Transverse colon (tissue), 4 donors: Measurements from ENCODE around the gene CHST1. TPM values are rescaled to one million over a fixed set of nuclear protein-coding genes. Genes with fewer than 3 reads are reported as not detected.

Source experiments
- DNase-seq: peaks from one replicate; pipeline ENCODE4 v3.0.0-alpha.2; 2019
- H3K27ac ChIP-seq, 4 donors: fragments of 200-600 bp; sonication (generic); 2 replicates each; pipeline ENCODE4 v1.5.1; 2016 to 2018; ENCODE audit warnings: inconsistent platforms in 4 of 4
- H3K27me3 ChIP-seq: fragments of 200-600 bp; sonication (generic); 2 replicates; pipeline ENCODE4 v1.5.1; 2017; ENCODE audit warnings: inconsistent platforms
- H3K36me3 ChIP-seq, 4 donors: fragments of 200-600 bp; sonication (generic); 2 replicates each; pipeline ENCODE4 v1.5.1; 2017 to 2019; ENCODE audit warnings: inconsistent platforms in 4 of 4
- H3K4me1 ChIP-seq, 4 donors: fragments of 200-600 bp; sonication (generic); 2 replicates each; pipeline ENCODE4 v1.5.1; 2017 to 2020; ENCODE audit warnings: inconsistent platforms in 4 of 4
- H3K4me3 ChIP-seq, 4 donors: fragments of 200-600 bp; sonication (generic); 1 replicate in 1 of 4; 2 replicates in 3 of 4; pipeline versions ENCODE4 v1.5.1 to v1.6.1; 2017 to 2019; ENCODE audit warnings: inconsistent platforms in 4 of 4
- H3K9me3 ChIP-seq, 2 donors: fragments of 200-600 bp; sonication (generic); 2 replicates each; pipeline ENCODE4 v1.5.1; 2017 to 2019; ENCODE audit warnings: inconsistent platforms in 2 of 2
- EP300 ChIP-seq: sonication (generic); formaldehyde crosslinking; IDR thresholded peaks from one replicate; pipeline ENCODE4 v1.6.1; 2017; ENCODE audit warnings: antibody characterized with exemption, low read depth
- POLR2A ChIP-seq: fragments of 450-650 bp; IDR thresholded peaks from one replicate; pipeline ENCODE4 v1.6.1; 2016; ENCODE audit warnings: antibody characterized with exemption, mild to moderate bottlenecking, moderate library complexity
- POLR2AphosphoS5 ChIP-seq, 3 donors: sonication (generic); formaldehyde crosslinking; IDR thresholded peaks; one replicate each; pipeline ENCODE4 v1.6.1; 2016; ENCODE audit warnings: antibody characterized with exemption in 3 of 3
- WGBS, 2 donors: methylation state at CpG; one replicate each; pipeline ENCODE4 v1.1.5; 2018; ENCODE audit warnings: low coverage in 1 of 2; 5-methylcytosine and 5-hydroxymethylcytosine counted together
- in situ Hi-C, 4 donors: fragments of 200-750 bp; cut with MboI; loops; one replicate each; pipeline versions ENCODE4 v1.15.0 to v1.15.1; 2017; ENCODE audit warnings: low sequenced_read_pairs in 3 of 4, low pct_ligation_motif_present in 1 of 4, low pct_unique_long_range_greater_than_20kb in 1 of 4
- intact Hi-C: fragments of 100-400 bp; cut with DNase I; formaldehyde crosslinking; loops from one replicate; pipeline ENCODE4 v1.15.1; 2023; ENCODE audit warnings: low total_unique reads
- total RNA-seq, 4 donors: library from RNA; depleted of rRNA; stranded (reverse); fragments of >200 nt; gene quantifications; one replicate each; pipeline ENCODE4 v1.1.0, GENCODE V29; 2016
- TF ChIP-seq, protein P1 (sequence below), 5 experiments: fragments of 200-600 bp in 3 of 5; fragments of 450-650 bp in 2 of 5; sonication (generic) in 3 of 5; IDR thresholded peaks; 1 replicate in 2 of 5; 2 replicates in 3 of 5; pipeline ENCODE4 v1.5.1; 2016 to 2017; ENCODE audit warnings: antibody characterized with exemption in 5 of 5, inconsistent platforms in 3 of 5, mild to moderate bottlenecking in 2 of 5, moderate library complexity in 1 of 5

Gene CHST1
- total RNA-seq, 4 donors from 2014 or later = 0.27 to 1.9 (median 0.76) TPM

DNA sequence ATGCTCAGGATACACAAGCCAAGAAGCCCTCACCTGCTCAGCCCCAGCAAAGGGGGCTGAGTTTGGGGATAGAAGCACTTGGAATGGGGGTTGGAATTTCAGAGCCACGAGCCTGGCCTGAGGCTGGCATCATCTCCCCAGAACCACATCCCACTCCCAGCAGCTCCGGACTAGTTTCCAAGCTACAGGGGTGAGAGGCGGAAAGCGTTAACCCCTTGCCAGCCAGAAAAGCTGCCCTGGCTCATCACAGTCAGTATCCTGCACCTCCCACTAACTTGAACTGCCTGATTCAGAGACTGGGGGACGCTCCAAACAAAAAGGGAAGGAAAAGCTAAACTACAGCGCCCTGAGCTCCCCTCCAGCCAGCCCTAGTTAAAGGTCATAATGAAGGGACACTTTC lies 19.0 kb upstream of the CHST1 start:
- Histone ChIP-seq H3K27me3 (no peaks in the 10 kb centered on the region), H3K27ac (no peak overlapping the region), H3K9me3 (no peaks in the 10 kb centered on the region), H3K36me3 (no peaks in the 10 kb centered on the region), H3K4me1 (no peaks in the 10 kb centered on the region), H3K4me3 (no peak overlapping the region)
- intact Hi-C loops (no loop called here), in situ Hi-C loops (no loop called here)
- TF ChIP-seq POLR2A (no peak), EP300 (no peak), POLR2AphosphoS5 (IDR thresholded peaks at IDR 0.05) (no peak)
- TF ChIP-seq, protein P1, sequence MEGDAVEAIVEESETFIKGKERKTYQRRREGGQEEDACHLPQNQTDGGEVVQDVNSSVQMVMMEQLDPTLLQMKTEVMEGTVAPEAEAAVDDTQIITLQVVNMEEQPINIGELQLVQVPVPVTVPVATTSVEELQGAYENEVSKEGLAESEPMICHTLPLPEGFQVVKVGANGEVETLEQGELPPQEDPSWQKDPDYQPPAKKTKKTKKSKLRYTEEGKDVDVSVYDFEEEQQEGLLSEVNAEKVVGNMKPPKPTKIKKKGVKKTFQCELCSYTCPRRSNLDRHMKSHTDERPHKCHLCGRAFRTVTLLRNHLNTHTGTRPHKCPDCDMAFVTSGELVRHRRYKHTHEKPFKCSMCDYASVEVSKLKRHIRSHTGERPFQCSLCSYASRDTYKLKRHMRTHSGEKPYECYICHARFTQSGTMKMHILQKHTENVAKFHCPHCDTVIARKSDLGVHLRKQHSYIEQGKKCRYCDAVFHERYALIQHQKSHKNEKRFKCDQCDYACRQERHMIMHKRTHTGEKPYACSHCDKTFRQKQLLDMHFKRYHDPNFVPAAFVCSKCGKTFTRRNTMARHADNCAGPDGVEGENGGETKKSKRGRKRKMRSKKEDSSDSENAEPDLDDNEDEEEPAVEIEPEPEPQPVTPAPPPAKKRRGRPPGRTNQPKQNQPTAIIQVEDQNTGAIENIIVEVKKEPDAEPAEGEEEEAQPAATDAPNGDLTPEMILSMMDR (IDR thresholded peaks at IDR 0.05) = no peak
- no peak for DNase-seq
- 64% methylated on average over 6 of the region's 6 CpGs; no CpG with 5 or more reads in 1 of the 2 donors for whole genome bisulfite sequencing, 2 donors

DNA sequence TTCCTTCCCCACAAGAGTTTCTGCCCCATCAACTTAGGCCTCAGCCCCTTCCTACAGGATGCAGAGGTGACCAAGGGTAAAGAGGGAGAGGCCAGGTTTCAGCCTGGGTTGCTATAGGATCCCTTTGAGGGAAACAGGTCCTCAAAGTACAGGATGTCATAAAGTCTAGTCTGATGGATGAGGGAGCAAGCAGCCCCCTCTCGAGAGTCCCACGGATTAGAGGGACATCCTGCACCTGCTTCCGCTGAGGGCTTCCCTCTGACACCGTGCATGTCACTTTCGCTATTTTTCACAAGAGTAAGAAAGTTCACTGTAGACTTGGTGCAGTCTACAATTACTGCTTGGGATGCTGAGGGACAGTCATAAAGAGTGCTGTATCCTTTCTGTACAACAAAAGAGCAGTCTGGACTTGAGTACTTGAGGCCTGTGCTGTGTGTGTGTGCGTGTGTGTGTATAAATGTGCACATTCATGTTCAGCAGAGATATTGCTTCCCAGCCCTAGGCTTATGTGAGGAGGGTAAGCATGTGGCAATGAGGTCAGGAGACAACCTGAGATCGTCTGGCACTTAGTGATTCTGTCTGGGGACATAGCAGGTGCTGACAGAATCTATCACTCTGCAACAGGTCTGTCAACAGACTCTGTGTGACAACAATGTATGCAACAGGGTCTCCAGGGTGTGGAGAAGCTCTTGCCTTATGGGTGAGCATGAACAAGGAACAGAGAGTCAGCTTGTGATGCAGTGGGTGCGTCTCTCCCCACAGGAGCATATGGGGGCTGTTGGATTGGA lies 18.0 kb upstream of the CHST1 start:
- no peak overlapping the region for H3K27ac ChIP-seq
- in situ Hi-C loops (no loop called here), intact Hi-C loops (no loop called here)
- no peaks in the 10 kb centered on the region for H3K9me3 ChIP-seq
- WGBS, 2 donors = 72% methylated on average over 8 of the region's 8 CpGs; no CpG with 5 or more reads in 1 of the 2 donors
- no peak for DNase-seq
- no peaks in the 10 kb centered on the region for H3K4me1 ChIP-seq
- H3K36me3 ChIP-seq = no peaks in the 10 kb centered on the region
- no peak for TF ChIP-seq POLR2AphosphoS5 (IDR thresholded peaks at IDR 0.05)
- no peak for TF ChIP-seq EP300
- no peak for TF ChIP-seq POLR2A
- TF ChIP-seq, protein P1 (IDR thresholded peaks at IDR 0.05) = no peak
- no peak overlapping the region for H3K4me3 ChIP-seq
- no peaks in the 10 kb centered on the region for H3K27me3 ChIP-seq

DNA sequence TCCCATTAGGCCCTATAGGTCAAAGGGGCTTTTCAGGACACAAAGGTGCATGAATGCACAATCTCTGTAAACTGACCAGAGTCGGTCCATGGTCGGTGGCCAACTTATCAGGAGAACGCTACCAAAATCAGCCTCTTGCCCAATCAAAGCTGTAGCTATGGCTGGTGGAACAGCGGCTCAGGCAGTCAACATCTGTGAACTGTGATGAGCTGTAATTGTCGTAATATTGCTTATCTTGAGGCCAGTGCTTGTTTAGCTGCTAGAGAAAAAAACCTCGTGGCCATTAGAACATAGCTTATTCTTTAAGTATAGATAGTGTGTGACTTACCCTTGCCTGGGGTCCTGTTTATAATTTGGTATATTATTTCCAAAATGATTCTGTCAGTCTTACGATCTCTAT lies 14.4 kb upstream of the CHST1 start:
- TF ChIP-seq POLR2AphosphoS5 (IDR thresholded peaks at IDR 0.05) = no peak
- in situ Hi-C loops (no loop called here), intact Hi-C loops (no loop called here)
- Histone ChIP-seq H3K27ac (no peak overlapping the region), H3K4me1 (no peaks in the 10 kb centered on the region), H3K36me3 (no peaks in the 10 kb centered on the region), H3K9me3 (no peaks in the 10 kb centered on the region), H3K4me3 (no peak overlapping the region), H3K27me3 (no peaks in the 10 kb centered on the region)
- 58 to 72% methylated on average over 2 to 7 of the region's 7 CpGs for WGBS, 2 donors
- no peak for DNase-seq

DNA sequence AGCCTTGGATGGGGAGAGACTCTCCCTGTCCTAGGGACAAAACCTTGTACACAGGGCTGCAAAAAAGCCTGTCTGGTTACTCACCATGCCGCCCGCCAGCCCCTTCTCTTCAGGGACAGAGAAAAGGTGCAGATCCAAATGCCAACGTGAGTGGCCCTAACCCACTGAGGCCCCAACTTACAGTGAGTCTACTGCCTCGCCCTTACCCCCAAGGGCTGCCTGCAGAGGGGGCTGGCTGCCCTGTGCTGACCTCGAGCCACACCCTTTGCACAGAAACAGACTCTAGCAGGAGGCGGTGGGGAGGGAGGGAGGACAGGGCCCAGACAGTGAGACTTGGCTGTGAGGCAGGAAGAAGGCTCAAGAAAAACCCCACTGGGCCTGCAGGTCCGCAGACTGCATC lies 13.6 kb upstream of the CHST1 start:
- Histone ChIP-seq H3K27ac (no peak overlapping the region), H3K27me3 (no peaks in the 10 kb centered on the region), H3K36me3 (no peaks in the 10 kb centered on the region), H3K4me3 (no peak overlapping the region), H3K4me1 (no peaks in the 10 kb centered on the region), H3K9me3 (no peaks in the 10 kb centered on the region)
- intact Hi-C loops = no loop called here
- 62% methylated on average over 7 of the region's 7 CpGs; no CpG with 5 or more reads in 1 of the 2 donors for WGBS, 2 donors
- no peak for TF ChIP-seq EP300
- no peak for TF ChIP-seq POLR2A
- TF ChIP-seq, protein P1 (IDR thresholded peaks at IDR 0.05) = no peak
- TF ChIP-seq POLR2AphosphoS5 (IDR thresholded peaks at IDR 0.05) = no peak
- in situ Hi-C loops = no loop called here
- no peak for DNase-seq
